Measurements from ENCODE around the gene RGS12.

- TF ChIP-seq CTCF (IDR thresholded peaks at IDR 0.05; ENCODE audit: low read depth, low read length, poor library complexity, severe bottlenecking), result no peak
- no peak for TF ChIP-seq EZH2phosphoT487 (IDR thresholded peaks at IDR 0.05; ENCODE audit: borderline replicate concordance, low read length)
These were observed 42.9 kb upstream of the RGS12 start for GRCh38 chr4:3249711-3250437.
